HepG2 (cell line): ENCODE results near the gene TBCCD1. TPM values are rescaled to one million over a fixed set of nuclear protein-coding genes. Genes with fewer than 3 reads are reported as not detected.
A peak's percentile ranks its signal among the peaks of the same experiment; 100 is the strongest.

Experiments used
- ARID2 ChIP-seq: sonication (generic); formaldehyde crosslinking; IDR thresholded peaks from 2 replicates; pipeline ENCODE4 v1.8.1; 2022; ENCODE audit warnings: mild to moderate bottlenecking, missing genetic modification reagents, borderline replicate concordance
- ASH2L ChIP-seq: fragments of 300-600, 200-600 bp; sonication (generic); IDR thresholded peaks from 2 replicates; pipeline ENCODE4 v1.7.0; 2017; ENCODE audit warnings: low read depth, mild to moderate bottlenecking, moderate library complexity, mixed read lengths, low read length; ENCODE audit not compliant: insufficient read length
- FOXA3 ChIP-seq: IDR thresholded peaks from 2 replicates; pipeline ENCODE4 v1.6.1; 2016; ENCODE audit warnings: missing genetic modification reagents, missing compliant biosample characterization
- FOXK1 ChIP-seq: sonication (generic); formaldehyde crosslinking; IDR thresholded peaks from 2 replicates; pipeline ENCODE4 v1.4.0; 2020; ENCODE audit warnings: low read depth, missing genetic modification reagents, borderline replicate concordance
- MED8 ChIP-seq: sonication (generic); formaldehyde crosslinking; IDR thresholded peaks from 2 replicates; pipeline ENCODE4 v1.8.1; 2023; ENCODE audit warnings: mild to moderate bottlenecking, missing genetic modification reagents; ENCODE audit not compliant: insufficient replicate concordance
- MYPOP ChIP-seq: sonication (generic); formaldehyde crosslinking; IDR thresholded peaks from 2 replicates; pipeline ENCODE4 v1.8.1; 2023; ENCODE audit warnings: mild to moderate bottlenecking, moderate library complexity, missing genetic modification reagents
- RFXANK ChIP-seq: IDR thresholded peaks from 2 replicates; pipeline ENCODE4 v1.6.1; 2016
- SAP130 ChIP-seq: IDR thresholded peaks from 2 replicates; pipeline ENCODE4 v1.6.1; 2016; ENCODE audit warnings: low read depth
- STAT6 ChIP-seq: sonication (generic); formaldehyde crosslinking; IDR thresholded peaks from 2 replicates; pipeline ENCODE4 v1.4.0; 2020; ENCODE audit warnings: missing genetic modification reagents, mild to moderate bottlenecking, borderline replicate concordance
- TCF12 ChIP-seq, 2 experiments: fragments of 450-650 bp in 1 of 2; sonication (generic) in 1 of 2; formaldehyde crosslinking in 1 of 2; IDR thresholded peaks; 2 replicates each; pipeline versions ENCODE4 v1.6.1 to v1.8.0; 2017 to 2022; ENCODE audit warnings: antibody characterized with exemption in 1 of 2, mild to moderate bottlenecking in 1 of 2, missing genetic modification reagents in 1 of 2, moderate library complexity in 1 of 2
- TGIF2 ChIP-seq: IDR thresholded peaks from 2 replicates; pipeline ENCODE4 v1.6.1; 2016; ENCODE audit warnings: control low read depth, missing compliant biosample characterization
- THRA ChIP-seq: sonication (generic); formaldehyde crosslinking; IDR thresholded peaks from 2 replicates; pipeline ENCODE4 v1.4.0; 2020; ENCODE audit warnings: missing genetic modification reagents, borderline replicate concordance
- ZNF121 ChIP-seq: sonication (generic); formaldehyde crosslinking; IDR thresholded peaks from 2 replicates; pipeline ENCODE4 v1.5.0; 2020; ENCODE audit warnings: mild to moderate bottlenecking, missing genetic modification reagents
- ZNF441 ChIP-seq: sonication (generic); formaldehyde crosslinking; IDR thresholded peaks from 2 replicates; pipeline ENCODE4 v1.7.0; 2021; ENCODE audit warnings: missing genetic modification reagents, borderline replicate concordance
- ZNF639 ChIP-seq: conservative IDR thresholded peaks from 2 replicates; pipeline ENCODE4 v1.6.1; 2018; ENCODE audit warnings: missing genetic modification reagents
- ZSCAN31 ChIP-seq: sonication (generic); formaldehyde crosslinking; IDR thresholded peaks from 2 replicates; pipeline ENCODE4 v1.5.0; 2020; ENCODE audit warnings: low read depth, mild to moderate bottlenecking, missing genetic modification reagents
- ZSCAN9 ChIP-seq: IDR thresholded peaks from 2 replicates; pipeline ENCODE4 v1.6.1; 2016; ENCODE audit warnings: borderline replicate concordance
- polyA plus RNA-seq, 8 experiments: library from polyadenylated mRNA; depleted of rRNA in 3 of 8; stranded (reverse) in 7 of 8; unstranded in 1 of 8; fragments of >200 nt; fragmentation: Illumina TruSeq in 4 of 8; extraction: Trizol in 4 of 8; gene quantifications; 2 replicates each; pipeline versions ENCODE4 v1.2.1 to v1.2.3, GENCODE V29; 2011 to 2016; ENCODE audit warnings: low read depth in 4 of 8, missing spikeins in 1 of 8, mixed read lengths in 1 of 8; ENCODE audit not compliant: insufficient read depth in 1 of 8
- total RNA-seq, 5 experiments: library from RNA; depleted of rRNA; stranded (reverse); fragments of >200 nt; fragmentation: Illumina TruSeq; extraction: Trizol; gene quantifications; 2 replicates each; pipeline ENCODE4 v1.2.3, GENCODE V29; 2016; ENCODE audit warnings: low read depth in 1 of 5

The TBCCD1 gene
- total and polyA plus RNA-seq, 2 of the 13 experiments (the other 11 are each of a cell fraction or from before 2014, with no cell fraction given), result 13.6 to 16.2 TPM

GRCh38 chr3:186605561-186606545 is 38.7 kb upstream of the TBCCD1 start (continued):
- TF ChIP-seq ZSCAN9 (CRISPR knock-in tag) (peak; percentile 56; the same call in 1 of the 2 replicates), ZSCAN31 (CRISPR knock-in tag) (0 out of 2 replicates have a peak, but pooled peaks have one; percentile 44), ARID2 (CRISPR knock-in tag) (peak; percentile 60; the same call in 1 of the 2 replicates), MED8 (CRISPR knock-in tag) (peak; percentile 89), MYPOP (CRISPR knock-in tag) (no peak), TGIF2 (CRISPR knock-in tag) (0 out of 2 replicates have a peak, but pooled peaks have one; percentile 63), ZNF639 (CRISPR knock-in tag) (peak; percentile 55; the same call in 1 of the 2 replicates), FOXK1 (peak; percentile 81), TCF12 (IDR thresholded peaks at IDR 0.05) (no peak), TCF12 (CRISPR knock-in tag; IDR thresholded peaks at IDR 0.05) (peak; percentile 51; the same call in 1 of the 2 replicates), THRA (CRISPR knock-in tag) (peak; percentile 86; the same call in 1 of the 2 replicates), STAT6 (CRISPR knock-in tag) (0 out of 2 replicates have a peak, but pooled peaks have one; percentile 42), ASH2L (peak; percentile 35), SAP130 (CRISPR knock-in tag) (peak; percentile 75), FOXA3 (CRISPR knock-in tag) (peak; percentile 99), RFXANK (CRISPR knock-in tag) (no peak), ZNF121 (peak; percentile 28; the same call in 1 of the 2 replicates), ZNF441 (CRISPR knock-in tag) (0 out of 2 replicates have a peak, but pooled peaks have one; percentile 23)
